GM18868 (cell line): ENCODE data around the gene TCP11.

Source experiments
- ATAC-seq: cut with Tn5 transposase; IDR thresholded peaks from one replicate; pipeline ENCODE4 v1.9.1; 2021; ENCODE audit warnings: mild to moderate bottlenecking, moderate library complexity; ENCODE audit not compliant: unreplicated experiment

TCP11 gene

DNA sequence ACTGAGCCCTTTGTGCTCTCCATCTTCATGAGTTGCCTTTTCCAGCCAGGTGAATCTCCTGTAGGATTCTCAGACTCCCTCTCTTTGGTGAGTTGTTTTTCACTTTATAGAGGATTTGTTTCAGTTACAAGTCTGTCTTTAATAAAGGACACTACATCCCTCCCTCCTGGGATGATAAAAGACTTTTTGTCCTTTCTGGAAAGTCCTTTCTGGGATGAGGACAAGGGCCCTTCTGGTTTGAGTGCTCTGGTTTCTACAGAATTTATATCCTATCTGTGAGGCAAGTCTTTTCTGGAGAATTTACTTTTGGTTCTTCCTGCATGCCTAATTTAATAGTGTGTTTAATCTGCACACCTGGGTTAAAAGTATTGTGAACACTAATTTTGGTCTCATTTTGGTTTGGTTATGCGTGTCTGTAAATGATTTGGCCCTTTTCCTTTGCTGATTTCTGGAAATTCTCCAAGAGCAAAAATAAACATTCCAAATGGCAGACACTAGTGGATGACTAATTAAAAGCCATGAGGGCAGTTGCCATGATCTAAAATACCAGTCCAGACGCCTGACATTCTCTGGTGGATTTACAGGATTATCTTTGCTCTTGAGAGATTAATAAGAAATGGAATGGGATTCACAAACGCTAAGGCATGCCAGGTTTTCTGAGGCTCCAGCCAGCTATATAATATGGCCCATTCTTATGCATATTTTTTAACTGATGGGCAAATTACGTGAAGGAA lies 44.8 kb downstream of the TCP11 start:
- ATAC-seq: no peak

DNA sequence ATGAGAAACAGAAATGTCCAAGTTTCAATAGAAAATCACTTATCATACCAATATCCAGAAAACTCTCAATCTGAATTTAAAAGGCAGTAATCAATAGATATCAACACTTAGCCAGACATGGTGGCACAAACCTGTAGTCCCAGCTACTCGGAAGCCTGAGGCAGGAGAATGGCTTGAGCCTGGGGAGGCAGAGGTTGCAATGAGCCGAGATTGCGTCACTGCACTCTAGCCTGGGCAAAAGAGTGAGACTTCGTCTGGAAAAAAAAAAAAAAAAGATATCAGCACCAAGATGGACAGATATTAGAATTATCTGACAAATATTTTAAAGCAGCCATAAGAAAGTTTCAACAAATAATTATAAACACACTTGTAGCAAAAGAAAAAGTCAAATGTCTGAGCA lies 47.0 kb downstream of the TCP11 start:
- no peak for ATAC-seq

GRCh38 chr6:35093783-35094182 lies 47.4 kb downstream of the TCP11 start:
- no peak for ATAC-seq

GRCh38 chr6:35093118-35093445 lies 48.1 kb downstream of the TCP11 start:
- no peak for ATAC-seq

- ATAC-seq: no peak
Measured at GRCh38 chr6:35092362-35093117, 48.6 kb downstream of the TCP11 start.

DNA sequence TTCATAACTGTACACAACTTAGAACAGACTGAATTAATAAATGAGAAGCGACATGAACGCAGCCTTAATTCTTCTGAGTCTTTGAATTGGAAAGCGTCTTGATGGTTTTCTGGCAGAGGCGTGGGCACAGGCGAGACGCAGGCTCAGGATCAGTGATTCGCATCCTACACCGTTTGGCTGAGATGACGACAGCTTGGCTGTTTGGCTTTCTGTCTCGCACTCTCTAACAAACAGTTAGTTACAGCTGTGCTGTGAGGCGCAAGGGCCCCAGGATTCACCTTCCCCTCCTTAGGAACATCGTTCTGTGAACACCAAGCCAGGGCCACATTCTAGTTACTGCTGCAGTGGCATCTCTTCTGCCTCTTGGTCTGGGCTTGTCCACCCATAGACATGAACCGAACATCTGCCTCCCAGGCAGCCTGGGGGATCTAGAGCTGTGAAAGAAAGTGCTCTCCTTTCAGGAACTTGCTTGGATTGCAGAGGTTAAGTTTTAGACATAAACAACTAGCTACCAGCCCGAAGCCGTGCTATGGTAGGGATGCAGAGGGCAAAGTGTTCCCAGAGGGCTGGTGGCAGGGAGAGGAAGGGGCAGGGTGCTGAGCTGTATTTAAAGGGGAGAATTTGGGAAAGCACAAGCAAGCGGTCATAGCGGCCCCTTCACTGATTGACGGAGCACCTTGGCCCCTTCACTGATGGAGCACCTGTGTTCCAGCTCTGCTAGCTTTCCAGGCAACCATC lies 49.6 kb downstream of the TCP11 start:
- no peak for ATAC-seq

DNA sequence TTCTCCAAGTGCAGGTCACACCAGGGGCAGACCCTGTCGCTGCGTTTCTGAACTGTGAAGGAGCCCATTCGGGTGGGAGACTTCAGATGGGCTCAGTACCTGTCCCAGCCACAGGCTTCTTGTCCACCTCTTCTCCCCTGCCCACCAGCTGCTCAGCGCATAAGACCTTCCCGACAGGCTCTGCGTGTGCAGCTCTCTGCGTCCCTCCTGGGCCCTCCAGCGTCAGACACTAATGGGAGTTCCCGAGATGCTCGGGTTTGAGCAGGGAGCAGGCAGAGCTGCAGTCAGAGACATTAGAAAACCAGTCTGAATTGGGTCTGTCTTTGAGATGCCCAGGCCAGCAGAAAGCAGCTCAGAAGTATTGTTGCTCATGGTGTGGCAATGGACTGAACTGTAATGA lies 50.4 kb downstream of the TCP11 start:
- ATAC-seq: no peak

GRCh38 chr6:35089935-35090505 lies 51.1 kb downstream of the TCP11 start:
- no peak for ATAC-seq

GRCh38 chr6:35089216-35089934 lies 51.8 kb downstream of the TCP11 start:
- no peak for ATAC-seq

- ATAC-seq: no peak
Measured at GRCh38 chr6:35088281-35089215, 52.6 kb downstream of the TCP11 start.

DNA sequence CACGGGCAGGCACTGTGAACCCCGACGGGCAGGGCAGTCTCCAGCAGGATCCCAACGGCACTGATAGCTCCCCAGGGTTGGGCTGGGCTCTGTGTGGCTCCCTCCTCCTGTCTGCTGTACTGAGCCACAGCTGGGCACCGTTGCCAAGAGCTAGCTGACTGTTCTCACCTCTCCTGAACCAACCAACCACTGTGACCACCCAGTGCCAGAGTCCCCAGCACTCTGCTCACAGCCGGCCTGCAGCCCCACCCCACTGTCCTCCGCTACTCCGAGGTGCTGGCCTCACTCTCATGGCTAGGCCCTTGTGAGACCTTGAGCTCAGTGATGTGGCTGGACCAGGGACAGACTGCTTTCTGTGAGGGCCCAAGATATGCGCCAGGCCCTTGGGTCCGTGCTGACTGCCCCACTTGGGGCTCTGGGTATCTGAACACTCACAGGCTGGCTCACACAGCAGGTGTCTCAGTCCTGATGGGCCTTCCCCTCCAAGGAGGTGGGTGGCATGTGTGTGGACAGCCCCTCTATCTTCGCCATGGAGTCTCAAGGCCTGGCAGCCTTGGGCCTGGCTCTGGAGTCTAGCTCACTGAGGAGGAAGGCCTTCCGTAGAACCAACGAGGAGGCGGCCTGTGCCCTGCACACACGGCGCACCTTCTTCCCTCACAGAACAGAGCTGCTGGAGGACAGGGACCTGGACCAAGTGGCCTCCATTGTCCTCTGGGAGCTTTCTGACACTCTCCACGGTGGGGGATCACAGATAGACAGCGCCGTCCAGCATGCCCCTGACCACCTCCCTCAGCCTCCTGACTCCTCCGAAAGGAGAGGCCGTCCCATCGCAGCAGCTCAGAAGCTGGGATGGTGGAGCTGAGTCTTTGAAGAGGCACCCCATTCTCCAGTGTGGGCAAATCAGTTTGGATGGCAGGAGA lies 53.5 kb downstream of the TCP11 start:
- no peak for ATAC-seq

DNA sequence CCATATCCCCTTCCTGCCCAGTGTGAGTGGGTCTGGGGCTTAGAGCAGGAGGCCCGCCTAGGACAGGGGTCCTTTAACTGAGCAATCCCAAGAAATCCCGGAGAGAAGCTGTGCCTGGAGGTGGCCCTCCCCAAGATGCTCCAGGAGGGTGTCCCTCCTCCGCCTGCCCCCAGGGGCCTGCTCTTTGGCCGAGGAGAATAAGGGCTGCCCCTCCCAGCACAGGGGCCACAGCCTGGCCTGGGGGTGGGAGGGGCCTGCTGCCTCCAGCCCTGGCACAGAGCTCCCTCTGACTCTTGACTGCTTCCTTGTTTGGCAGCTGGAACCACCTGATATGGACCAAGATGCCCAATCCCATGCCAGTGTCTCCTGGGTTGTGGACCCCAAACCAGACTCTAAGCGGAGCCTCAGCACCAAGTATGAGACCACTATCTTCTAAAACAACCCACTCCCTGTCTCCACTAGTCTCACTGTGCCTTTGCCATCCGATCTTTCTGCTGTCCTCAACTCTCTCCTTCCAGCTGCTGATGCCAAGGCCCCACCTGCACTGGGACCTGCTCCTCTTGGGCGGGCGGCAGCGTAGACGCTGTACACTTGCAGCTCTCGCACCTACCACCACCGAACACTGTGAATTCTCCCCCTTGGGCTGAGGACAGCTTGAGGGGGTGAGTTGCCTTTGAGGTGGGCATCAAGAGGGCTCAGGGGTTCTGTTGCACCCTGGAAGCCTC lies 54.3 kb downstream of the TCP11 start:
- no peak for ATAC-seq

- ATAC-seq: no peak
Measured at GRCh38 chr6:35086282-35086632, 54.9 kb downstream of the TCP11 start.

DNA sequence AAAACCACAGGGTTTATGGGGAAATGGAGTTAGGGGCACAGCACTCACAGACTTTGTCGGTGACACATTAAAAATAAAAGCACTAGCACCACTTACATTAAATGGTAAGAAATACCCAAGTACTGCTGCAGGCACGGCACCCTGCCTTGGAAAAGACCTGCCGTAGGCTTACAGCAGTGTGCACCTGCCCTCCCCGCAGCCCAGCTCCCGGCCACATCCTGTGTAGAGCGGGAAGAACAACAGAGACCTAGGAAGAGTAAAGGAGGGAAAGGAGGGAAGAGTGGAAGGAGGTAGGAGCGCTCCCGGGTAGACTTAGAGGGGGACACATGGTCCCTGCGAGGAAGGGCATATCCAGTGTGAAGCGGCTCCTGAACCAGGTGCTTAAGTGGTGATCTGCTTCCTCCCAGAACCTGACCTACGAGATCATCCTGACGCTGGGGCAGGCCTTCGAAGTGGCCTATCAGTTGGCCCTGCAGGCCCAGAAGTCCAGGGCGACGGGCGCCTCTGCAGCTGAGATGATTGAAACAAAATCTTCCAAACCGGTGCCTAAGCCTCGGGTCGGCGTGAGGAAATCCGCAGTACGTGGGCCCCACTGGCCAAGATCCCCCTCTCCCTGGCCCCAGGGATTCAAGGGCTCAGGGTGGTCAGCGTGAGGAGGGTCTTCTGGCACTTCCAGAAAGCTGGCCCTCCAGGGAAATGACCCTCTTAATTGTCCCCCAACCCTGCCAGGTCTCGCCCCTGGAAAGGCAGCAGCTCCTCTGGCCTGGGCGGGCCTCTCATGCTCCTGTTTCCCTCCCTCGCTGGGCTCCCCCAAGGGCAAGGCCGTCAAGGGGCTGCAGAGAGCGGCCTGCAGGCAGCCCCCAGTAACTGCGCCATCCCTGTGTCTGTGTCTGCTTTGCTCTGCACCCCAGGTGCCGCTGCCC lies 55.5 kb downstream of the TCP11 start:
- ATAC-seq: no peak

- no peak for ATAC-seq
Measured at GRCh38 chr6:35084511-35085203, 56.5 kb downstream of the TCP11 start.

- no peak for ATAC-seq
Measured at GRCh38 chr6:35084041-35084491, 57.1 kb downstream of the TCP11 start.
